Ovary (tissue), 9 donors: Measurements from ENCODE around the gene TM7SF3. TPM values are rescaled to one million over a fixed set of nuclear protein-coding genes. Genes with fewer than 3 reads are reported as not detected.

ENCODE experiments used
- DNase-seq, 5 donors: peaks; one replicate each; pipeline ENCODE4 v3.0.0-alpha.2; 2019 to 2020
- H3K27ac ChIP-seq, 2 donors: fragments of 200-600 bp; one replicate each; pipeline versions ENCODE4 v1.5.1 to v1.8.0; 2019 to 2022
- H3K27me3 ChIP-seq: fragments of 200-600 bp; one replicate; pipeline ENCODE4 v1.8.0; 2022
- H3K36me3 ChIP-seq: fragments of 200-600 bp; sonication (generic); one replicate; pipeline ENCODE4 v1.5.1; 2019
- H3K4me1 ChIP-seq: one replicate; pipeline ENCODE4 v1.8.1; 2013; ENCODE audit warnings: mild to moderate bottlenecking, moderate library complexity; ENCODE audit not compliant: insufficient read depth
- H3K4me3 ChIP-seq: fragments of 200-600 bp; sonication (generic); one replicate; pipeline ENCODE4 v1.5.1; 2017
- H3K9me3 ChIP-seq, 2 donors: fragments of 200-600 bp in 1 of 2; sonication (generic) in 1 of 2; one replicate each; pipeline versions ENCODE4 v1.5.1 to v1.8.1; 2013 to 2019; ENCODE audit warnings: mild to moderate bottlenecking in 1 of 2, moderate library complexity in 1 of 2
- EP300 ChIP-seq: sonication (generic); formaldehyde crosslinking; IDR thresholded peaks from one replicate; pipeline ENCODE4 v1.6.1; 2017; ENCODE audit warnings: antibody characterized with exemption
- POLR2A ChIP-seq: fragments of 450-650 bp; IDR thresholded peaks from one replicate; pipeline ENCODE4 v1.6.1; 2017; ENCODE audit warnings: antibody characterized with exemption, mild to moderate bottlenecking, moderate library complexity
- WGBS, 3 donors: extraction: QIAGEN DNeasy Blood & Tissue Kit in 1 of 3; methylation state at CpG; one replicate each; pipeline versions ENCODE4 v1.1.5 to v1.1.7; 2013 to 2017; 5-methylcytosine and 5-hydroxymethylcytosine counted together
- intact Hi-C, 4 donors: fragments of 100-400 bp; cut with DNase I; formaldehyde crosslinking; loops; one replicate each; pipeline versions ENCODE4 v1.11.0 to v1.15.1; 2022 to 2023
- polyA plus RNA-seq, 2 donors: library from polyadenylated mRNA; stranded (reverse); fragments of 200-250 nt in 1 of 2; fragments of 350-450 nt in 1 of 2; fragmentation: Illumina TruSeq in 1 of 2; extraction: RNeasy Lipid Tissue Mini Kit (QIAGEN cat#74804) in 1 of 2; gene quantifications; one replicate each; pipeline ENCODE4 v1.2.3, GENCODE V29; 2013 to 2014
- total RNA-seq, 7 donors: library from RNA; depleted of rRNA in 2 of 7; stranded (reverse); fragments of >200 nt in 2 of 7; fragmentation: NEBNext Ultra II Directional in 3 of 7; extraction: Animal tissue kit (Norgen Biotek cat#: 25700) in 3 of 7; gene quantifications; one replicate each; pipeline versions ENCODE4 v1.1.0 to v1.2.4, GENCODE V29; 2016 to 2023
- TF ChIP-seq, protein P1 (sequence below), 3 donors: fragments of 450-650 bp in 2 of 3; fragments of 200-600 bp in 1 of 3; IDR thresholded peaks; one replicate each; pipeline versions ENCODE4 v1.5.1 to v1.8.0; 2016 to 2022; ENCODE audit warnings: antibody characterized with exemption in 3 of 3, mild to moderate bottlenecking in 1 of 3
- donor health status: DM: no; HTN: no; CAD: no; lungs with moderate emphysema.
- donor health status: DM: no; HTN: no; CAD: no.
- donor health status: Bipolar disorder and iron deficiency.
- donor health status: DM: yes; HTN: yes; CAD: no.
- donor health status: DM: no; HTN: no; CAD: no.
- donor health status: DM: yes; HTN: yes; CAD: no.

The TM7SF3 gene
- total and polyA plus RNA-seq, 9 donors: 35.2 to 117 (median 44.2) TPM

GRCh38 chr12:27009881-27010301 lies 4.3 kb downstream of the TM7SF3 start:
- no peaks in the 10 kb centered on the region for H3K9me3 ChIP-seq
- no peak for DNase-seq
- H3K4me1 ChIP-seq: peaks cover 3% of the 10 kb centered on the region
- no peak overlapping the region for H3K4me3 ChIP-seq
- intact Hi-C loops: loop anchor here in 3 of 4 donors (1.0 to 10.0 kb wide), 7 partner anchors 22 to 885 kb away; partner anchors contain the start of genes FGFR1OP2 (in 2 of the 3), INTS13 (in 2 of the 3), BHLHE41 (in 1 of the 3) and STK38L (in 1 of the 3)
- H3K27me3 ChIP-seq: no peaks in the 10 kb centered on the region
- no peak overlapping the region for H3K27ac ChIP-seq
- no peaks in the 10 kb centered on the region for H3K36me3 ChIP-seq
- WGBS, 3 donors: 14 to 41% (median 38%) methylated on average over 1 of the region's 1 CpG
- TF ChIP-seq, protein P1, sequence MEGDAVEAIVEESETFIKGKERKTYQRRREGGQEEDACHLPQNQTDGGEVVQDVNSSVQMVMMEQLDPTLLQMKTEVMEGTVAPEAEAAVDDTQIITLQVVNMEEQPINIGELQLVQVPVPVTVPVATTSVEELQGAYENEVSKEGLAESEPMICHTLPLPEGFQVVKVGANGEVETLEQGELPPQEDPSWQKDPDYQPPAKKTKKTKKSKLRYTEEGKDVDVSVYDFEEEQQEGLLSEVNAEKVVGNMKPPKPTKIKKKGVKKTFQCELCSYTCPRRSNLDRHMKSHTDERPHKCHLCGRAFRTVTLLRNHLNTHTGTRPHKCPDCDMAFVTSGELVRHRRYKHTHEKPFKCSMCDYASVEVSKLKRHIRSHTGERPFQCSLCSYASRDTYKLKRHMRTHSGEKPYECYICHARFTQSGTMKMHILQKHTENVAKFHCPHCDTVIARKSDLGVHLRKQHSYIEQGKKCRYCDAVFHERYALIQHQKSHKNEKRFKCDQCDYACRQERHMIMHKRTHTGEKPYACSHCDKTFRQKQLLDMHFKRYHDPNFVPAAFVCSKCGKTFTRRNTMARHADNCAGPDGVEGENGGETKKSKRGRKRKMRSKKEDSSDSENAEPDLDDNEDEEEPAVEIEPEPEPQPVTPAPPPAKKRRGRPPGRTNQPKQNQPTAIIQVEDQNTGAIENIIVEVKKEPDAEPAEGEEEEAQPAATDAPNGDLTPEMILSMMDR (IDR thresholded peaks at IDR 0.05): no peak
- TF ChIP-seq POLR2A (no peak), EP300 (no peak)

DNA sequence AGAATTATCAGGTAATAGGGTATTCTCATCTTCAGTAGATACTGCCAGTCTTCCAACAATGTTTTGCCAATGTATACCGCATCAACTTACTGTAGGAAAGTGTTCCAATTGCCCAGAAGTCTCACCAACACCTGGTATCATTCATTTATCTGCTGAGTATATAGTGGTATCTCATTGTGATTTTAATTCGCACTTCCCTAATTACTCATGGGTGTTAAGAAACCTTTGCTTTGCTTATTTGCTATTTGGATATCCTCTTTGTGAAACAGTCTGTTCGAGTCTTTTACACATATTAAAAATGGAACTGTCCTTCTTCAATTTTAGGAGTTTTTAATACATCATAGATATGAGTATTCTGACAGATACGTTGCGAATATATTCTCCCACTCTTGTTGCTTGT lies 6.1 kb downstream of the TM7SF3 start:
- no peaks in the 10 kb centered on the region for H3K36me3 ChIP-seq
- peaks cover 3% of the 10 kb centered on the region for H3K4me1 ChIP-seq
- H3K27ac ChIP-seq: no peak overlapping the region
- no peak overlapping the region for H3K4me3 ChIP-seq
- H3K9me3 ChIP-seq: no peaks in the 10 kb centered on the region
- TF ChIP-seq EP300: no peak
- TF ChIP-seq POLR2A: no peak
- TF ChIP-seq, protein P1 (IDR thresholded peaks at IDR 0.05): no peak
- H3K27me3 ChIP-seq: no peaks in the 10 kb centered on the region
- intact Hi-C loops: no loop called here
- 92 to 96% (median 95%) methylated on average over 5 of the region's 5 CpGs for WGBS, 3 donors
- DNase-seq: no peak

- Histone ChIP-seq H3K27ac (no peak overlapping the region), H3K9me3 (no peaks in the 10 kb centered on the region), H3K27me3 (no peaks in the 10 kb centered on the region), H3K4me3 (no peak overlapping the region), H3K36me3 (no peaks in the 10 kb centered on the region), H3K4me1 (peaks cover under 1% of the 10 kb centered on the region)
- intact Hi-C loops: no loop called here
- DNase-seq: no peak
- whole genome bisulfite sequencing, 3 donors: 87 to 94% (median 93%) methylated on average over 2 of the region's 2 CpGs
- TF ChIP-seq, protein P1 (IDR thresholded peaks at IDR 0.05): no peak
- TF ChIP-seq EP300 (no peak), POLR2A (no peak)
These were observed 7.3 kb downstream of the TM7SF3 start for GRCh38 chr12:27006797-27007467.

DNA sequence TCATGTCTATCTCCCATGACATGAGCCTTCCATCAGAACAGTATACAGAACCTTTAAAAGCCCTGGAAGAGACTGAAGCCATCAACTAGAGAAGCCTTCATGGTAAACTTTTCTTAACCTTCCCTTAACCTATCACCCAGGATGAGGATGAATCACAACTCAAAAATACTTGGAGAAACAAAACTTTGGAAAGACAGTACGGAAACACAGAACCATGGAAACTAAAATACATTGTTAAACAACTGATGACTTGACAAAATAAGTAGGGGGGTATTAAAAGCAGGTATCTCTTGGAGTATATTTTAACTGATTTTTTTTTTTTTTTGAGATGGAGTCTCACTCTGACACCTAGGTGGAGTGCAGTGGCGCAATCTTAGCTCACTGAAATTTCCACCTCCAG lies 8.7 kb downstream of the TM7SF3 start:
- intact Hi-C loops: no loop called here
- no peak overlapping the region for H3K4me3 ChIP-seq
- no peaks in the 10 kb centered on the region for H3K4me1 ChIP-seq
- H3K9me3 ChIP-seq: no peaks in the 10 kb centered on the region
- no peak for TF ChIP-seq POLR2A
- DNase-seq: no peak
- no peaks in the 10 kb centered on the region for H3K27me3 ChIP-seq
- H3K27ac ChIP-seq: no peak overlapping the region
- WGBS, 3 donors: 87 to 92% (median 87%) methylated on average over 2 of the region's 2 CpGs
- H3K36me3 ChIP-seq: no peaks in the 10 kb centered on the region
